HL-60 (cell line): Measurements from ENCODE around the gene PUS3.

ENCODE experiments used
- GABPA ChIP-seq: IDR thresholded peaks from 2 replicates; pipeline ENCODE4 v1.6.1; 2012; ENCODE audit warnings: low read depth
- POLR2AphosphoS5 ChIP-seq: IDR thresholded peaks from 2 replicates; pipeline ENCODE4 v1.6.1; 2012; ENCODE audit warnings: low read depth
- SPI1 ChIP-seq: IDR thresholded peaks from 2 replicates; pipeline ENCODE4 v1.6.1; 2012; ENCODE audit warnings: low read depth, mild to moderate bottlenecking, borderline replicate concordance
- TF ChIP-seq, protein P1 (sequence below): IDR thresholded peaks from one replicate; pipeline ENCODE4 v1.5.1; 2011; ENCODE audit warnings: low read length, control low read depth, inconsistent platforms; ENCODE audit not compliant: insufficient read depth
- TF ChIP-seq, protein P2 (sequence below): IDR thresholded peaks from 2 replicates; pipeline ENCODE4 v1.6.1; 2012; ENCODE audit warnings: low read depth; ENCODE audit not compliant: insufficient replicate concordance

DNA sequence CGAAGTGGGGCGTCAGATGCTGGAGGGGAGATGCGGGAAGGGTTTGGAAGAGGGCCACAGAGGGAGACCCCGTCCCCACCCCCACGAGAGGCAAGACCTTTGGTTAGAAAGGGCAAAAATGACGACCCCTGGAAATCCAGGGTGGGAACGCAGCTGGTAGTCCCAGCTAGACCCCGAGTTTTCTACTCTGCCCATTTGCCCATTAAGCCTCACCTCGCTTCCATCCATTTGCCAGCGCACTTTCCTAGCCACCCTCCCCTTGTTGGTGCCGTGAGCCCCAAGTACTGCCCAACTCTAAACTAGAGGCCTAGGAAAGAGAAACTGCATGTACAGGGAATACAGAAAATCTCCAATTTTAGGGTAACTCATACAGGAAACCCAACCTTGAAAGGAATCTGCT lies 1.7 kb upstream of the PUS3 start:
- TF ChIP-seq, protein P1, sequence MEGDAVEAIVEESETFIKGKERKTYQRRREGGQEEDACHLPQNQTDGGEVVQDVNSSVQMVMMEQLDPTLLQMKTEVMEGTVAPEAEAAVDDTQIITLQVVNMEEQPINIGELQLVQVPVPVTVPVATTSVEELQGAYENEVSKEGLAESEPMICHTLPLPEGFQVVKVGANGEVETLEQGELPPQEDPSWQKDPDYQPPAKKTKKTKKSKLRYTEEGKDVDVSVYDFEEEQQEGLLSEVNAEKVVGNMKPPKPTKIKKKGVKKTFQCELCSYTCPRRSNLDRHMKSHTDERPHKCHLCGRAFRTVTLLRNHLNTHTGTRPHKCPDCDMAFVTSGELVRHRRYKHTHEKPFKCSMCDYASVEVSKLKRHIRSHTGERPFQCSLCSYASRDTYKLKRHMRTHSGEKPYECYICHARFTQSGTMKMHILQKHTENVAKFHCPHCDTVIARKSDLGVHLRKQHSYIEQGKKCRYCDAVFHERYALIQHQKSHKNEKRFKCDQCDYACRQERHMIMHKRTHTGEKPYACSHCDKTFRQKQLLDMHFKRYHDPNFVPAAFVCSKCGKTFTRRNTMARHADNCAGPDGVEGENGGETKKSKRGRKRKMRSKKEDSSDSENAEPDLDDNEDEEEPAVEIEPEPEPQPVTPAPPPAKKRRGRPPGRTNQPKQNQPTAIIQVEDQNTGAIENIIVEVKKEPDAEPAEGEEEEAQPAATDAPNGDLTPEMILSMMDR = no peak
- TF ChIP-seq GABPA (no peak), POLR2AphosphoS5 (no peak), SPI1 (no peak)
- TF ChIP-seq, protein P2, sequence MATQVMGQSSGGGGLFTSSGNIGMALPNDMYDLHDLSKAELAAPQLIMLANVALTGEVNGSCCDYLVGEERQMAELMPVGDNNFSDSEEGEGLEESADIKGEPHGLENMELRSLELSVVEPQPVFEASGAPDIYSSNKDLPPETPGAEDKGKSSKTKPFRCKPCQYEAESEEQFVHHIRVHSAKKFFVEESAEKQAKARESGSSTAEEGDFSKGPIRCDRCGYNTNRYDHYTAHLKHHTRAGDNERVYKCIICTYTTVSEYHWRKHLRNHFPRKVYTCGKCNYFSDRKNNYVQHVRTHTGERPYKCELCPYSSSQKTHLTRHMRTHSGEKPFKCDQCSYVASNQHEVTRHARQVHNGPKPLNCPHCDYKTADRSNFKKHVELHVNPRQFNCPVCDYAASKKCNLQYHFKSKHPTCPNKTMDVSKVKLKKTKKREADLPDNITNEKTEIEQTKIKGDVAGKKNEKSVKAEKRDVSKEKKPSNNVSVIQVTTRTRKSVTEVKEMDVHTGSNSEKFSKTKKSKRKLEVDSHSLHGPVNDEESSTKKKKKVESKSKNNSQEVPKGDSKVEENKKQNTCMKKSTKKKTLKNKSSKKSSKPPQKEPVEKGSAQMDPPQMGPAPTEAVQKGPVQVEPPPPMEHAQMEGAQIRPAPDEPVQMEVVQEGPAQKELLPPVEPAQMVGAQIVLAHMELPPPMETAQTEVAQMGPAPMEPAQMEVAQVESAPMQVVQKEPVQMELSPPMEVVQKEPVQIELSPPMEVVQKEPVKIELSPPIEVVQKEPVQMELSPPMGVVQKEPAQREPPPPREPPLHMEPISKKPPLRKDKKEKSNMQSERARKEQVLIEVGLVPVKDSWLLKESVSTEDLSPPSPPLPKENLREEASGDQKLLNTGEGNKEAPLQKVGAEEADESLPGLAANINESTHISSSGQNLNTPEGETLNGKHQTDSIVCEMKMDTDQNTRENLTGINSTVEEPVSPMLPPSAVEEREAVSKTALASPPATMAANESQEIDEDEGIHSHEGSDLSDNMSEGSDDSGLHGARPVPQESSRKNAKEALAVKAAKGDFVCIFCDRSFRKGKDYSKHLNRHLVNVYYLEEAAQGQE = no peak
